HEK293 (cell line): ENCODE measurements around the gene LY86.

Source experiments
- TCF7L2 ChIP-seq: IDR thresholded peaks from 2 replicates; pipeline ENCODE4 v1.6.1; 2011; ENCODE audit warnings: low read depth, mild to moderate bottlenecking, inconsistent platforms, low read length, moderate library complexity, borderline replicate concordance
- YY1 ChIP-seq: fragments of 450-650 bp; formaldehyde crosslinking; IDR thresholded peaks from 2 replicates; pipeline ENCODE4 v1.5.1; 2018; ENCODE audit warnings: missing biosample characterization, missing genetic modification characterization
- ZBTB21 ChIP-seq: fragments of 450-650 bp; formaldehyde crosslinking; IDR thresholded peaks from 2 replicates; pipeline ENCODE4 v1.5.1; 2017; ENCODE audit warnings: missing biosample characterization, missing genetic modification characterization
- ZBTB49 ChIP-seq: fragments of 450-650 bp; formaldehyde crosslinking; IDR thresholded peaks from 2 replicates; pipeline ENCODE4 v1.5.1; 2016; ENCODE audit warnings: missing biosample characterization, missing genetic modification characterization, low read depth
- ZNF2 ChIP-seq: fragments of 450-650 bp; formaldehyde crosslinking; IDR thresholded peaks from 2 replicates; pipeline ENCODE4 v1.5.1; 2016; ENCODE audit warnings: missing biosample characterization, missing genetic modification characterization
- ZNF266 ChIP-seq: fragments of 450-650 bp; formaldehyde crosslinking; IDR thresholded peaks from 2 replicates; pipeline ENCODE4 v1.5.1; 2016; ENCODE audit warnings: missing biosample characterization, missing genetic modification characterization, low read depth
- ZNF274 ChIP-seq, 2 experiments: fragments of 200-500 bp in 1 of 2; fragments of 450-650 bp in 1 of 2; sonication (Bioruptor generic) in 1 of 2; formaldehyde crosslinking in 1 of 2; IDR thresholded peaks; 2 replicates each; pipeline versions ENCODE4 v1.5.1 to v1.6.1; 2014 to 2016; ENCODE audit warnings: borderline replicate concordance in 1 of 2, inconsistent platforms in 1 of 2, low read length in 1 of 2, missing biosample characterization in 1 of 2, missing genetic modification characterization in 1 of 2
- ZNF514 ChIP-seq: fragments of 450-650 bp; formaldehyde crosslinking; IDR thresholded peaks from 2 replicates; pipeline ENCODE4 v1.5.1; 2016; ENCODE audit warnings: missing biosample characterization, missing genetic modification characterization
- ZNF670 ChIP-seq: fragments of 450-650 bp; formaldehyde crosslinking; IDR thresholded peaks from 2 replicates; pipeline ENCODE4 v1.5.1; 2016; ENCODE audit warnings: missing biosample characterization, missing genetic modification characterization, low read depth
- TF ChIP-seq, protein P1 (sequence below): fragments of 450-650 bp; formaldehyde crosslinking; IDR thresholded peaks from 2 replicates; pipeline ENCODE4 v1.5.1; 2016; ENCODE audit warnings: missing biosample characterization, missing genetic modification characterization

DNA sequence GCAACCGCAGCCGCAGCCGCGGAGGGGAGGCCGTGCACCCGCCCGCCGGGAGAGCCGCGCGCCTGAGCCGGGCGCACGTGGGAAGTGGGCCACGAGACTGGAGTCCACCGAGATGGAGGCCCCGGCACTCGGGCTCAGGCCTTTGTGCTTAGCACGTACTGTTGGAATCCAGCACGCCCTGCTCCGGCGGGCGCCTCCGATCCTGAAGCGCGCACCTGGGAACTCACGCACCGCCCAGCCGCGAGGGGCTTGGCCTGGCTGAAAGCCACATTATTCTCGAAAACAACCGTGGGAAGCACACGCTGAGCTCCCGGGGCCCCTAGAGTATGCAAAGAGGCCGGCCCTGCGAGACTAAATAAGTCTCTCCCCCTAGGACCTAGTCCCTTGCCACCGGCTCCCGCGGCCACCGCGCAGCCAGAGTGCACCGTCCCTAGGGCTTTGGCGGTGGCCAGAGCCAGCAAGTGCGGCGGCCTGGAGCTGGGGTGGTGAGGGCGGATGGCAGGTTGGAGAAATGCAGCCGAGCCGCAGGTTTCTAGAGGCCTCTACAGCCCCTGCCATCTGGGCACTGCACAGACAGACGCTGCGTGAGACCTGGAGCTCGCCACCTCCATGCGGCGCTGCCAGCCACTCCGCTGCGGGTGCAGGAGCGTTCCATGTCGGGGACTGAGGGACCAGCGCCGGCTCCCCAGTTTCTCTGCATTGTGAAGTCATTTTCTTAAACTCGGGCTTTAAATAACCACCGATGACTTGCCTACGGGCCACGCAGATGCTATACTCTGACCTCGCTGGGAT is 42.0 kb upstream of the LY86 start:
- TF ChIP-seq, protein P1, sequence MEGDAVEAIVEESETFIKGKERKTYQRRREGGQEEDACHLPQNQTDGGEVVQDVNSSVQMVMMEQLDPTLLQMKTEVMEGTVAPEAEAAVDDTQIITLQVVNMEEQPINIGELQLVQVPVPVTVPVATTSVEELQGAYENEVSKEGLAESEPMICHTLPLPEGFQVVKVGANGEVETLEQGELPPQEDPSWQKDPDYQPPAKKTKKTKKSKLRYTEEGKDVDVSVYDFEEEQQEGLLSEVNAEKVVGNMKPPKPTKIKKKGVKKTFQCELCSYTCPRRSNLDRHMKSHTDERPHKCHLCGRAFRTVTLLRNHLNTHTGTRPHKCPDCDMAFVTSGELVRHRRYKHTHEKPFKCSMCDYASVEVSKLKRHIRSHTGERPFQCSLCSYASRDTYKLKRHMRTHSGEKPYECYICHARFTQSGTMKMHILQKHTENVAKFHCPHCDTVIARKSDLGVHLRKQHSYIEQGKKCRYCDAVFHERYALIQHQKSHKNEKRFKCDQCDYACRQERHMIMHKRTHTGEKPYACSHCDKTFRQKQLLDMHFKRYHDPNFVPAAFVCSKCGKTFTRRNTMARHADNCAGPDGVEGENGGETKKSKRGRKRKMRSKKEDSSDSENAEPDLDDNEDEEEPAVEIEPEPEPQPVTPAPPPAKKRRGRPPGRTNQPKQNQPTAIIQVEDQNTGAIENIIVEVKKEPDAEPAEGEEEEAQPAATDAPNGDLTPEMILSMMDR (tag by site-specific recombination) = no peak
- TF ChIP-seq ZNF670 (tag by site-specific recombination) = no peak
- TF ChIP-seq ZNF2 (tag by site-specific recombination) = no peak
- no peak for TF ChIP-seq ZNF266
- TF ChIP-seq YY1 (tag by site-specific recombination) = no peak
- TF ChIP-seq ZBTB49 (tag by site-specific recombination) = no peak
- TF ChIP-seq TCF7L2 = no peak
- TF ChIP-seq ZNF514 (tag by site-specific recombination) = no peak
- TF ChIP-seq ZBTB21 (tag by site-specific recombination) = no peak
- no peak for TF ChIP-seq ZNF274 (IDR thresholded peaks at IDR 0.05; ENCODE audit: low read length)
- no peak for TF ChIP-seq ZNF274 (tag by site-specific recombination; IDR thresholded peaks at IDR 0.05; ENCODE audit: borderline replicate concordance)
